22Rv1 (cell line): ENCODE data around the gene OR56B4.

ENCODE experiments used
- H3K27ac ChIP-seq: fragments of 450-650 bp; 2 replicates; pipeline ENCODE4 v1.5.1; 2017
- CTCF ChIP-seq: fragments of 450-650 bp; IDR thresholded peaks from 2 replicates; pipeline ENCODE4 v1.5.1; 2017; ENCODE audit warnings: mild to moderate bottlenecking
- ZFX ChIP-seq: fragments of 450-650 bp; IDR thresholded peaks from 2 replicates; pipeline ENCODE4 v1.6.1; 2017; ENCODE audit warnings: antibody characterized with exemption, borderline replicate concordance

Gene OR56B4

GRCh38 chr11:6084587-6084986 lies 22.9 kb upstream of the OR56B4 start:
- TF ChIP-seq CTCF = no peak
- no peak for TF ChIP-seq ZFX
- H3K27ac ChIP-seq = no peak overlapping the region

- TF ChIP-seq ZFX = no peak
- TF ChIP-seq CTCF = no peak
- H3K27ac ChIP-seq = no peak overlapping the region
Measured at GRCh38 chr11:6094186-6094585, 13.3 kb upstream of the OR56B4 start.

GRCh38 chr11:6095798-6096197 lies 11.7 kb upstream of the OR56B4 start:
- H3K27ac ChIP-seq = no peak overlapping the region
- TF ChIP-seq ZFX (no peak), CTCF (no peak)

DNA sequence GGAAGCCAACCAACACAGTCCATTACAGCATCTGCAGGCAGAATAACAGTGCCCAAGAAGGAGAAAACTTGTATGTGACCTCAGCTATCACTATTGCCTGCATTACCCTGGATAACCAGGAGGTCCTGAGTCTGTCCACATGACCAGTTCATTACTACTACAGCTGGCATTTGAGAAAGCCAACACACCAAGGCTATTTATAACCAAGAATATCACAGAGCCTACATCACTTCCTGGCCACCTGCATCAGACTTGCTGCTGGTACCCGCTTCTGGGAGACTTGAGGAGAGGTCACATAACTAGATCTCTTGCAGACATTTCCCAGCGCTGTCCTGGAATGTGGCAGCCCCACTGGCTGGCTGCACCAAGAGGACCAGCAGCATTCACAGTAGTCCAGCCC lies 11.1 kb upstream of the OR56B4 start:
- H3K27ac ChIP-seq = no peak overlapping the region
- TF ChIP-seq CTCF (no peak), ZFX (no peak)

DNA sequence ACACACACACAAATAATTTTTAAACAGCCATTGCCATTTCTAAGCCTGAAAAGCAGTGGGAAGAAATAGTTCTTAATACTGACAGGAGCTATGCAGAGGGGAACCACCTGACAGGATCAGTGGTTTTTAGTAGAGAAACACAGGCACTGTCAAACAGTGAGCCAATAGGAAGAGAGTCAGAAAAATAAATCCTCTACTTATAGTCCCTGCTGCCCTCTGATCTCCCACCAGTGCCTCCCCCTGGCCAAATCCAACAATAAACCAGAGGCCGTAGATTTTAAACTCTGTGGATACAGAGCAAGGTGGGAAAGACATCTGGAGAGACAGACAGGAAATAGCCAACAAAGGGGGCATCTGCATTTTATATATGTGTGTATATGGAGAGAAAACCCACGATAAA lies 7.9 kb upstream of the OR56B4 start:
- no peak overlapping the region for H3K27ac ChIP-seq
- TF ChIP-seq CTCF = no peak
- TF ChIP-seq ZFX = no peak

GRCh38 chr11:6110011-6110410 lies 2.5 kb downstream of the OR56B4 start:
- no peak overlapping the region for H3K27ac ChIP-seq
- TF ChIP-seq CTCF (no peak), ZFX (no peak)

DNA sequence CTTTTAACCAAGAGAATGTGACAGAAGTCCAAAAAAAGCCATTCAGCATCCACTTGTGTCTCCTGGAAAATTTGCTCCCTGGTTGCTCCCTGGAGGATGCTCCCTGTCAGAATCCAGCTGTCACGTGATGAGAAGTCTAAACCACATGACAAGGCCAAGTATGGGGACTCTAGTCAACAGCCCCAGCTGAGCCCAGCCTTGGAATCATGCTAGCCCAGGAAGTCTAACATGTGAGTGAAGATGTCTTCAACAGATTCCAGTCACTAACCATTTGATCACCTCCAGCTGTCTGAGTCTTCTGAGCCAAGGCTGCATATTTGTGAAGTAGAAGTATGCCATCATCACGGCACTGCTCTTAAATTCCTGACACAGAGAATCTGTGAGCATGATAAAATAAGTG lies 4.2 kb downstream of the OR56B4 start:
- H3K27ac ChIP-seq = no peak overlapping the region
- TF ChIP-seq ZFX = no peak
- no peak for TF ChIP-seq CTCF
